Left cardiac atrium (tissue), 4 donors: Measurements from ENCODE around the gene NLN. TPM values are rescaled to one million over a fixed set of nuclear protein-coding genes. Genes with fewer than 3 reads are reported as not detected.
"Not testable (repeated sequence)": the region's sequence is repeated elsewhere in the genome, so short reads cannot be mapped to it uniquely, and the experiment has no call there.

ENCODE experiments used
- ATAC-seq, 2 donors: fragments of 200-7000 bp; cut with Tn5 transposase; one replicate each; pipeline ENCODE4 v1.9.1; 2020; ENCODE audit warnings: mild to moderate bottlenecking in 2 of 2, moderate library complexity in 2 of 2
- DNase-seq: peaks from one replicate; pipeline ENCODE4 v3.0.0-alpha.2; 2020
- intact Hi-C, 2 donors: fragments of 100-400 bp; cut with DNase I; formaldehyde crosslinking; loops; one replicate each; pipeline versions ENCODE4 v1.14.1 to v1.15.1; 2022 to 2023
- total RNA-seq, 2 donors: library from RNA; stranded (reverse); fragmentation: NEBNext Ultra II Directional; extraction: Animal tissue kit (Norgen Biotek cat#: 25700); gene quantifications; one replicate each; pipeline ENCODE4 v1.2.1, GENCODE V29; 2021
- donor health status: DM: no; HTN: yes; CAD: no.
- donor health status: DM: no; HTN: yes; CAD: no; lungs with severe emphysema.
- donor health status: DM: yes; HTN: yes; CAD: no.
- donor health status: Dilated cardiomyopathy.

The NLN gene
- total RNA-seq, 2 donors from 2014 or later, result 13.9 to 14.7 TPM

DNA sequence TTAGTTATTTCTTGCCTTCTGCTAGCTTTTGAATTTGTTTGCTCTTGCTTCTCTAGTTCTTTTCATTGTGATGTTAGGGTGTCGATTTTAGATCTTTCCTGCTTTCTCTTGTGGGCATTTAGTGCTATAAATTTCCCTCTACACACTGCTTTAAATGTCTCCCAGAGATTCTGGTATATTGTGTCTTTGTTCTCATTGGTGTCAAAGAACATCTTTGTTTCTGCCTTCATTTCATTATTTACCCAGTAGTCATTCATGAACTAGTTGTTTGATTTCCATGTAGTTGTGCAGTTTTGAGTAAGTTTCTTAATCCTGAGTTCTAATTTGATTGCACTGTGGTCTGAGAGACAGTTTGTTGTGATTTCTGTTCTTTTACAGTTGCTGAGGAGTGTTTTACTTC, 127.9 kb downstream of the NLN start:
- ATAC-seq, DNase-seq: not testable (repeated sequence)
- intact Hi-C loops, result loop anchor here in 1 of 2 donors (10.0 kb wide), 1 partner anchor 55 kb away; no protein-coding TSS in a partner anchor

DNA sequence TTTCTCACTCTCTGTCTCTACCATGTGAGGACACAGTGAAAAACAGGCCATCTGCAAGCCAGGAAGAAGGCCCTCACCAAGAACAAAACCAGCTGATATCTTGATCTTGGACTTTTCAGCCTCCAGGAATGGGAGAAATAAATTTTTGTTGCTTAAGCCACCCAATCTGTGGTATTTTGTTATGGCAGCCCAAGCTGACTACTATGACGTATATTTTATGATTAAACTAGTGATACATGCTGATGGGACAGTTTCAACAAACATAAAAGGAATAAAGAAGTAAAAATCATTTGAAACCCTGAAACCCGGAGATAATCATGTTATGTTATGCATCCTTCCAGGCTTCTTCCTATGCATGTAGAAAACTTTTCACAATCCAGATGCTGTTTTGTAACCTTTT, 132.9 kb downstream of the NLN start:
- intact Hi-C loops, result loop anchor here in 1 of 2 donors (10.0 kb wide), 1 partner anchor 50 kb away; no protein-coding TSS in a partner anchor
- DNase-seq (no peak), ATAC-seq (no peak)

DNA sequence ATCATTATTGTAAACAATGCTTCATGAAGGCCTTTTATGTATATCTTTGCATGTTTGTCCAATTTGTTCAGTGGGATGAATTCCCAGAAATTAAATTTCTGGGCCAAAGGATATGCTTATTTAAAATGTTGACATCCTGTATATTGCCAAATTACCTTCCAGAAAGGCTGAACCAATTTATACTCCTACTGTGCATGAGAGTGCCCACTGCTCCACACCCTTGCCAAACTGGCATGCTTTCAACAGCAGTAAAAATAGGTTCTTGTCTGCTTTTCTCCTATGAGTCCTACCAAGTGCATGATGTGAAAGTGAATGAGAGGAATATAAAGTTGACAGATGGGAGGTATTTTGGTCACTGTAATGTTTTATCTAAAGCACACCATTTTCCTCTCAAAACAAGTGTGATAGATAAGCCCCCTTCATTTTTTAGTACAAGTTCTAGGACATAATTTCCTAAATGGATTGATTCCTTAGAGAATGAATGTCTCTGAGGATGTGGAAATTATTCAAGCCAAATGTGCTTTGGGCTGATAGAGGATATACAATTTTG, 133.8 kb downstream of the NLN start:
- ATAC-seq, result peak in 1 of 2 donors; percentile 25
- intact Hi-C loops, result loop anchor here in 1 of 2 donors (10.0 kb wide), 1 partner anchor 49 kb away; no protein-coding TSS in a partner anchor
- DNase-seq, result no peak

DNA sequence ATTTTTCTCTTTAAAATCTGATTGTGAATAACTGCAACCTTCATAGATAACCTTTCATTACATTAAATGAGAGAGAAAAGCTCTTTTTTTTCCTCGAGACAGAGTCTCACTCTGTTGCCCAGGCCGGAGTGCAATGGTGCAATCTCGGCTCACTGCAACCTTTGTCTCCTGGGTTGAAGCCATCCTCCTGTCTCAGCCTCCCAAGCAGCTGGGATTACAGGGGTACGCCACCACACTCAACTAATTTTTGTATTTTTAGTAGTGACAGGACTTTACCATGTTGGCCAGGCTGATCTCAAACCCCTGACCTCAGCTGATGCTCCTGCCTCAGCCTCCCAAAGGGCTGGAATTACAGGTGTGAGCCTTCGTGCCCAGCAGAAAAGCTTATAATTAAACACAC, 134.5 kb downstream of the NLN start:
- DNase-seq, result no peak
- intact Hi-C loops, result loop anchor here in 1 of 2 donors (10.0 kb wide), 1 partner anchor 48 kb away; no protein-coding TSS in a partner anchor
- ATAC-seq, result no peak

DNA sequence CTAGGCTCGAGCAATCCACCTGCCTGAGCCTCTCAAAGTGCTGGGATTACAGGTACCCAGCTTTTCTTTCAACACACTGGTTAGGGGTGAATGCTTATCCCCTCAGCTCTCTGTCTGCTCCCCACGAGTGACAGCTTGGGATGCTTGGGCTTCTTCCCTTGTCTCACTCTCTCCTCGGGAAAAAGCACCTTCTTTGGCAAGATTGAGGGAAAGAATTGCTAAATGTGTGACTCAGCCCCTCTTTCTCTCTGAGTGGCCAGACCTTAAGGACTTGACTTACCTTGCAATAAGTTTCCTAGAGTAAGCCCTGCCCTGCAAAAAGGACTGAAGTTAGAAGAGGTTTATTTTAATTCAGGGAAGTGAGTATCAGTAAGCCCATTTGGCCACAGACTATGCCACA, 136.3 kb downstream of the NLN start:
- ATAC-seq, result no peak
- intact Hi-C loops, result loop anchor here in 1 of 2 donors (10.0 kb wide), 1 partner anchor 46 kb away; no protein-coding TSS in a partner anchor

DNA sequence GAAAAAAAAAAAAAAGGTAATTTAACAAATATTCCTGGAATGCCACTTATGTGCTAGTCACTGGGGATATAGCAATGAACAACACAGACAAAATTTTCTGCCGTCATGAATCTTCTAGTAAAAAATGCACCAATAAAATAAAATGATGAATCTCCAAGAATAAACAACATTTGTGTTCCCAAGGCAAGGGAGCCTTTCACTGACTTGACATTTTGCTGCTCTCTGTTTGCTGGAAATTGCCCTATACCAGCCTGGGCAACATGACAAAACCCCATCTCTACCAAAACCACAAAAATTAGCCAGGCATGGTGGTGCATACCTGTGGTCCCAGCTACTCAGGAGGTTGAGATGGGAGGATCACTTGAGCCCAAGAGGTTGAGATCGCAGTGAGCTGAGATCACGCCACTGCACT, 139.8 kb downstream of the NLN start:
- no peak for DNase-seq
- ATAC-seq, result no peak
- intact Hi-C loops, result no loop called here

More for the DNA sequence above, 136.3 kb downstream of the NLN start:
- no peak for DNase-seq

DNA sequence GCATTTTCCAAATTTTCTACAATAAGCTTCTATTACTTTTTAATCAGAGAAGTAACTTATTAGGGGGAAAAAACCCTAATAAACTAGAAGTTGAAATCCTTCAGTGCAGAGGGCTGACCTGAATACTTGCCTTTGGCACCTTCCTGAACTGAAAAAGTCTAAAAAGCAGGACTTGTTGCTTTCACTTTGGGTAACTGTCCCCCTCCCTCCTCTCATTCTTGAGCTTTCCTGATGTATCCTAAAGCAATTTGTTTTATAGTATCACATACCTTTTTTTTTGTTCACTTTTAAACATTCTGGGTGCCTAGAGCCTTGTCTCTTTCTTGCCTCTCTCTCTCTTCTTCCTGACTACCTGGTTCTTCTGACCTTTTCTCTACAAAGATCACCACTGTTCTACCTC, 140.4 kb downstream of the NLN start:
- no peak for ATAC-seq
- DNase-seq, result no peak
- intact Hi-C loops, result no loop called here

DNA sequence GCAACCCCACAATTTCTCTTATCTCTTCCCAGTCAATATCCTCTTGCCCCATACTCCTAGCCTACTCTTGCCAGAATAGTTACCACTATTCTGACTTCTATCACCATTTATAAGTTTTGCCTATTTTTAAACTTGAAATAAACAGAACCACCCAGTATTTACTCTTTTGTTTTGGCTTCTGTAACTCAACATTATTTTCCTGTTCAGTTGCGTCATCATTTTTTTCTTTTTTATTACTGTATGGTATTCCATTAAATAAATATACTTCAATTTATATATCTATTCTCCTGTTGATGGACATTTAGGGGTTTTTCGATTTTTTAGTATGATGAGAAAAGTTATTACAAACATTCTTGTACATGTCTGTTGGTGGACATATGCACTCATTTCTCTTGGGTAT, 141.7 kb downstream of the NLN start:
- intact Hi-C loops, result no loop called here
- ATAC-seq, result no peak
- DNase-seq, result no peak

DNA sequence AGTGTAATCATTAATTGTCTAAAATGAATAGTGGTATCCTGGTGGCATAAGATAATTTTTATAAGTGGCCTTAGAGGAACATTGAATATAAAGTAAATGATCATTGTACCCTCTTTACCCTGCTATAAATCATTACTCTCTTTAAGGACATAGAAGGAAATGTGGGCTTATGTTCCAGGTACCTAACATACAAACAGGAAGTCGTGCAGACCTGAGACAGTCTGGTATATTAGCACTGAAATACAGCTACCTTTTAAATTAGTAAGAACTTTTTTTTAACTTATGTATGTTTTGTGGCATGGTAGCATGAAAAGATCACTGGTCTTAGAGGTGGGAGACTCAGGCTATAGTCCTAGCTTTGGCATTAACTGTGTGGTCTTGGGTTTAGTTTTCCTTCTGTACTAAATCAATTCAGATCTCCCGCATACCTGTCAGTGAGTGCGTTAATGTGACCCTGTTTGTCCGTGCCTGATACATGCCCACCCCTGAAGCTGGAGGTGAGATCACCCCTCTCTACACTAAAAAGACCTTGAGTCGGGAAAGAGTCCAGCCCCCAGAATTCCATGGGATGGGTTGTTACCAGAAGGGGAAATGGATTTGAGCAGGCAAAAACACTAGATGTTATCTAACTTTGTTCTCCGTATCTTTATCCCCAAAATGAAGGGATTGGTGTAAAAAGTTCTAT, 145.0 kb downstream of the NLN start:
- DNase-seq (no peak), ATAC-seq (no peak)
- intact Hi-C loops, result no loop called here

DNA sequence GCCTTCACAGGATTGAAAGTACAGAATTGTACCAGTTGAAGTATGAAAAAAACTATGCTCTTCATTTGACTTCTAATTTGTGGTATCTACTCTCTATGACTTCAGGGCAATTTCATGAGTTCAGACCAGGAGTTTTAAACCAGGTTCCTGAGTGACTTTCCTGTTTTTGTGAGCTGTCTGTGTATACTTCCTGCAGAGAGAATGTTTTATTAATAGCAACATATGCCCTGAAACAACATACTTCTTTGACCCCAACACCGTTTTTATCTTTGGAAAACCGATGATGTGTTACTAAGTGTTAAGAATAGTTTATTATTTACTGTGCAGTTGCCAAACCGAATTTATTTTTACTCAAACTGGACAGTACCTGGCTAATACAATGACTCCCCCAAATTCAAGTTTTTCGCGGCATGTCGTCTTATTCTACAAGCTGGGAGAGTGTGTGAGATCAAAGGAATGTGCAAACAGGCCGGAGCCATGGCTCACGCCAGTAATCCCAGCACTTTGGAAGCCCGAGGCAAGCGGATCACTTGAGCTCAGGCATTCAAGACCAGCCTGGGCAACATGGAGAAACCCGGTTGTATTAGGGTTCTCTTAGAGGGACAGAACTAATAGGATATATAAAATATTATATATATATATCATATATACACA, 145.7 kb downstream of the NLN start:
- DNase-seq, result no peak
- intact Hi-C loops, result no loop called here

DNA sequence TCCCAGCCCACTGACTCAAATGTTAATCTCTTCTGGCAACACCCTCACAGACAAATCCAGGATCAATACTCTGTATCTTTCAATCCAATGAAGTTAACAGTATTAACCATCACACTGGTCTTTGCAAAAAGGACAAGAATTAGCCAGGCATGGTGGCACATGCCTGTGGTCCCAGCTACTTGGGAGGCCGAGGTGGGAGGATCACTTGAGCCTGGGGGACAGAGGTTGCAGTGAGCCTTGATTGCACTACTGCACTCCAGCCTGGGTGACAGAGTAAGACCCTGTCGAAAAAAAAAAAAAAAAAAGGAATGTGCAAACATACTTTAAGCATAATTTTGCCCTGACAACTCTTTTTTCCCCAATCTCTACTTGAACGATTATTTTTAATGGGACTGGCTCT, 146.5 kb downstream of the NLN start:
- intact Hi-C loops, result no loop called here
- ATAC-seq, result no peak
- DNase-seq, result no peak

More for the DNA sequence above, 145.7 kb downstream of the NLN start:
- peak; percentile 26 to 47 for ATAC-seq

DNA sequence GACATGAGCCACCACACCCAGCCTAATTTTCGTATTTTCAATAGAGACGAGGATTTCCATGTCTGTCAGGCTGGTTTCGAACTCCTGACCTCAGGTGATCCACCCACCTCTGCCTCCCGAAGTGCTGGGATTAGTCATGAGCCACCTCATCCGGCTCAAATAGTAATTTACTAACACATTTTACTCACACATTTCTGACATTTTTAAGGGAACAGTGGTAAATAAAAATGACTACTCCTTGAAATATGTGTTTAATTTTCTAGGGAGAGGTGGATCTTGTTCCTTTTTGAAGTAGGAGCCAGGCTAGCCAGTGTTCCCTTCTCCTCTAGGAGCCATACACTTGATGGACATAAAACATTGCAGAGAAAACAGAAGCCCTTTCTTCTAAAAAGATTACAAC, 149.2 kb downstream of the NLN start:
- intact Hi-C loops, result no loop called here
- DNase-seq, result no peak
- ATAC-seq, result no peak

DNA sequence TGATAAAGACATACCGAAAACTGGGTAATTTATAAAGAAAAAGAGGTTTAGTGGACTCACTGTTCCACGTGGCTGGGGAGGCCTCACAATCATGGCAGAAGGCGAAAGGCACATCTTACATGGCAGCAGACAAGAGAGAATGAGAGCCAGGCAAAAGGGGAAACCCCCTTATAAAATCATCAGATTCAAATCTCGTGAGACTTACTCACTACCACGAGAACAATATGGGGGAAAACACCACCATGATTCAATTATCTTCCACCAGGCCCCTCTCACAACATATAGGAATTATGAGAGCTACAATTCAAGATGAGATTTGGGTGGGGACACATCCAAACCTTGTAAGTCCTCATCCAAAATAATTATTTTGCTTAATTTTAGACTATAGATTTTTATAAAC, 149.8 kb downstream of the NLN start:
- ATAC-seq, intact Hi-C loops, DNase-seq: not testable (repeated sequence)

DNA sequence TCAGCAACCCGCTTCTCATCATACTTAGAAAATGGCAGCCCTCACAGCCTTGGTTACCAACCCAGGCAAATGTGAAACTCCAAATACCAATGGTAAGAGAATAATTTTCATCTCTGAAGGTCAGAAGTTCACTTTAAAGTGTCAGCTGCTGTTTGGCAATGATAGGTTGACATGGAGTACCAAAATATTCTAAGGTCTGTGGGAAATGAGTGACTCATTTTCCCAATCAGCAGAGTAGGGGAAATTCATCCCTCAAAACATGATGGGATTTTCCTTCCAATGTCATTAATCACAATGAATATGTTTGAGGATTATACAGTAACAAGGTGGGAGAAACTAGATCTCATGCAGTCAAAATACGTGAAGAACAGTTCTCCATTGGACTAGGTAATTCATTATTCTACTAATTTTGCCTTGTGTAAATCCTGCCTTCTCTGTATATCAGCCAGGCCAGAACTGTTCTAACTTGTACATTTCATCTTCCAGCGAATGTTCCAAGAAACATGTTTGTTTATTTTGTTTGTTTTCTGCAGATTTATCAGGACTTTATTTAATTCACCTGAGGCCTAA, 151.3 kb downstream of the NLN start:
- DNase-seq (no peak), ATAC-seq (no peak)
- intact Hi-C loops, result no loop called here

DNA sequence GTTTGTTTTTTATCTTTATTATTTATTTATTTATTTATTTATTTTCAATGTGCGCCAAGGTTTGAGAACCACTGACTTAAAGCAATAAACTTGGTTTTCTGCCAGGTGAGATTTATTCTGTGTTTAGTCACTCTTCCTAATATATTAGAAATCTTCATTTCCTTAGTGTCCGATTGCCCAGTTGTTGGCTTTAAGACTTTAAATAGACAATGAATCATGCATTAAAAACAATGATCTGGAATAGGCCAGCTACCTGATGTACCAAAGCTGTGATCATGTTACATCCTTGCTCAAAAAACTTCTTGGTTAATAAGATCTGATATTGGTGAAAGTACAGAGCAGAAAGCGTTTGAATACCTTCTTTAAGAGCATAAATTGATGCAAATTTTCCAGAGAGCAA, 152.2 kb downstream of the NLN start:
- no peak for DNase-seq
- ATAC-seq, result no peak
- intact Hi-C loops, result no loop called here

DNA sequence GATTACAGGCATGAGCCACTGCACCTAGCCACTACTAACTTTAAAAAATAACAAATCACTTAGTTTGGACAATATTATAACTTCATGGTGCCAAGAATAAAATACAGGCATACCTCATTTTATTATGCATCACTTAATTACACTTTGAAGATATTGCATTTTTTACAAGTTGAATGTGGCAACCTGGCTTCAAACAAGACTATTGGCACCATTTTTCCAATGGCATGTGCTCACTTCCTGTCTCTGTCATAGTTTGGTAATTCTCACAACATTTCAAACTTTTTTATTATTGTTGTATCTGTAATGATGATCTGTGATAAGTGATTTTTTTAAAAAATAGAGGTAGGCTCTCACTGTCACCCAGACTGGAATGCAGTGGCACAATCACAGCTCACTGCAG, 154.5 kb downstream of the NLN start:
- no peak for DNase-seq
- no peak for ATAC-seq
- intact Hi-C loops, result no loop called here

DNA sequence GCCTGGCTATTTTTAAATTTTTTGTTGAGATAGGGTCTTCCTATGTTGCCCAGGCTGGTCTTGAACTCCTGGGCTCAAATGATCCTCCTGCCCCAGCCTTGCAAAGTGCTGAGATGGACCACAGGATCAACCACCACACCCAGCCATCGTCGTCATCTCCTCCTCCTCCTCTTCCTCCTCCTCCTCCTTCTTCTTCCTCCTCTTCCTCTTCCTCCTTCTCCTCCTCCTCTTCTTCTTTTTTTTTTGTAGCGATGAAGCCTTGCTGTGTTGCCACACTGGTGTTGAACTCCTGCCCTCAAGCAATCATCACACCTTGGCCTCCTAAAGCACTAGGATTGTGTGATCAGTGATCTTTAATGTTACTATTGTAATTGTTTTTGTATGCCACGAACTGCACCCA, 155.0 kb downstream of the NLN start:
- ATAC-seq, result no peak
- intact Hi-C loops, result no loop called here
- no peak for DNase-seq
